WTC11 (cell line): ENCODE data around the gene CEP44. TPM values are rescaled to one million over a fixed set of nuclear protein-coding genes. Genes with fewer than 3 reads are reported as not detected.

ENCODE experiments used
- ATAC-seq: fragments of 200-7000 bp; cut with Tn5 transposase; 2 replicates; pipeline ENCODE4 v1.10.0; 2021; ENCODE audit warnings: mild to moderate bottlenecking, moderate library complexity
- CTCF ChIA-PET: fragments of 300-600 bp; sonication (Branson Sonifier 250); formaldehyde crosslinking; loops from one replicate; lab custom pipeline; 2021; ENCODE audit warnings: antibody characterized with exemption; lab: Charles Lee
- POLR2A ChIA-PET: fragments of 350-600 bp; sonication (Branson Sonifier 250); formaldehyde crosslinking; loops from one replicate; lab custom pipeline; 2021; ENCODE audit warnings: antibody characterized with exemption; lab: Charles Lee
- DNase-seq: peaks from one replicate; pipeline ENCODE4 v3.0.0; 2021; ENCODE audit warnings: low spot score
- H3K27ac Mint-ChIP-seq: 2 replicates; pipeline ENCODE4 v1.8.0; 2021; ENCODE audit warnings: mixed read lengths
- H3K27me3 Mint-ChIP-seq: 2 replicates; pipeline ENCODE4 v1.8.0; 2021; ENCODE audit warnings: low read depth, mild to moderate bottlenecking, moderate library complexity, mixed read lengths
- H3K36me3 Mint-ChIP-seq: 2 replicates; pipeline ENCODE4 v1.8.0; 2021; ENCODE audit warnings: mixed read lengths
- H3K4me1 Mint-ChIP-seq: 2 replicates; pipeline ENCODE4 v1.8.0; 2022; ENCODE audit warnings: mixed read lengths
- H3K4me3 Mint-ChIP-seq: 2 replicates; pipeline ENCODE4 v1.8.0; 2021; ENCODE audit warnings: mild to moderate bottlenecking, moderate library complexity, mixed read lengths
- H3K9me3 Mint-ChIP-seq: 2 replicates; pipeline ENCODE4 v1.8.0; 2021; ENCODE audit warnings: mixed read lengths
- AFF4 ChIP-seq: sonication (generic); formaldehyde crosslinking; IDR thresholded peaks from 2 replicates; pipeline ENCODE4 v1.8.1; 2023; ENCODE audit warnings: mild to moderate bottlenecking, missing genetic modification reagents, borderline replicate concordance
- ATF1 ChIP-seq: sonication (generic); formaldehyde crosslinking; IDR thresholded peaks from 2 replicates; pipeline ENCODE4 v1.8.1; 2023; ENCODE audit warnings: mild to moderate bottlenecking, moderate library complexity, missing genetic modification reagents
- E2F1 ChIP-seq: sonication (generic); formaldehyde crosslinking; IDR thresholded peaks from 2 replicates; pipeline ENCODE4 v1.8.0; 2022; ENCODE audit warnings: mild to moderate bottlenecking, missing genetic modification reagents
- E2F5 ChIP-seq: sonication (generic); formaldehyde crosslinking; IDR thresholded peaks from 2 replicates; pipeline ENCODE4 v1.8.1; 2022; ENCODE audit warnings: mild to moderate bottlenecking, moderate library complexity, missing genetic modification reagents
- ERG ChIP-seq: fragments of 250-450 bp; sonication (Bioruptor Pico); IDR thresholded peaks from 2 replicates; pipeline ENCODE4 v1.8.0; 2021; ENCODE audit warnings: mild to moderate bottlenecking
- FOXJ3 ChIP-seq: sonication (generic); formaldehyde crosslinking; IDR thresholded peaks from 2 replicates; pipeline ENCODE4 v1.9.0; 2021; ENCODE audit warnings: missing genetic modification reagents, mild to moderate bottlenecking, borderline replicate concordance
- HMGA2 ChIP-seq: fragments of 250-450 bp; sonication (Bioruptor Pico); IDR thresholded peaks from 2 replicates; pipeline ENCODE4 v1.4.0; 2021; ENCODE audit warnings: mild to moderate bottlenecking, moderate library complexity
- NFYB ChIP-seq: sonication (generic); formaldehyde crosslinking; conservative IDR thresholded peaks from 2 replicates; pipeline ENCODE4 v1.8.0; 2022; ENCODE audit warnings: low read depth, missing genetic modification reagents
- OVOL2 ChIP-seq: fragments of 250-450 bp; sonication (Bioruptor Pico); IDR thresholded peaks from 2 replicates; pipeline ENCODE4 v1.9.0; 2021; ENCODE audit warnings: mild to moderate bottlenecking, borderline replicate concordance
- RELA ChIP-seq: sonication (generic); formaldehyde crosslinking; IDR thresholded peaks from 2 replicates; pipeline ENCODE4 v1.8.1; 2022; ENCODE audit warnings: missing genetic modification reagents, mild to moderate bottlenecking, borderline replicate concordance
- RORB ChIP-seq: fragments of 250-450 bp; sonication (Bioruptor Pico); IDR thresholded peaks from 2 replicates; pipeline ENCODE4 v1.9.0; 2021; ENCODE audit warnings: mild to moderate bottlenecking
- SMAD3 ChIP-seq: sonication (generic); formaldehyde crosslinking; IDR thresholded peaks from 2 replicates; pipeline ENCODE4 v1.8.0; 2022; ENCODE audit warnings: missing genetic modification reagents, mild to moderate bottlenecking, borderline replicate concordance
- SP1 ChIP-seq: sonication (generic); formaldehyde crosslinking; conservative IDR thresholded peaks from 2 replicates; pipeline ENCODE4 v1.8.1; 2022; ENCODE audit warnings: missing genetic modification reagents
- USF1 ChIP-seq: sonication (generic); formaldehyde crosslinking; IDR thresholded peaks from 2 replicates; pipeline ENCODE4 v1.8.0; 2022; ENCODE audit warnings: mild to moderate bottlenecking, missing genetic modification reagents
- ZMAT4 ChIP-seq: fragments of 250-450 bp; sonication (Bioruptor Pico); IDR thresholded peaks from 2 replicates; pipeline ENCODE4 v1.9.0; 2021; ENCODE audit warnings: mild to moderate bottlenecking
- ZNF121 ChIP-seq: sonication (generic); formaldehyde crosslinking; IDR thresholded peaks from 2 replicates; pipeline ENCODE4 v1.8.0; 2023; ENCODE audit warnings: missing genetic modification reagents
- ZNF138 ChIP-seq: sonication (generic); formaldehyde crosslinking; conservative IDR thresholded peaks from 2 replicates; pipeline ENCODE4 v1.8.1; 2022; ENCODE audit warnings: mild to moderate bottlenecking, moderate library complexity, missing genetic modification reagents
- ZNF512 ChIP-seq: sonication (generic); formaldehyde crosslinking; IDR thresholded peaks from 2 replicates; pipeline ENCODE4 v1.8.1; 2022; ENCODE audit warnings: missing genetic modification reagents, borderline replicate concordance
- total RNA-seq: library from RNA; stranded (reverse); gene quantifications from 3 replicates; pipeline ENCODE4 v1.2.3, GENCODE V29; 2021
- TF ChIP-seq, protein P1 (sequence below): sonication (generic); formaldehyde crosslinking; IDR thresholded peaks from 2 replicates; pipeline ENCODE4 v1.8.1; 2022; ENCODE audit warnings: low read depth, mild to moderate bottlenecking, moderate library complexity, missing genetic modification reagents, borderline replicate concordance

CEP44 gene
- total RNA-seq, 1 experiment from 2014 or later = 17.9 TPM

GRCh38 chr4:174340714-174341113, 57.0 kb downstream of the CEP44 start:
- Mint-ChIP-seq H3K36me3 (no peaks in the 10 kb centered on the region), H3K27me3 (no peaks in the 10 kb centered on the region; the same call in 1 of the 2 replicates), H3K4me3 (no peak overlapping the region), H3K9me3 (no peaks in the 10 kb centered on the region; the same call in 1 of the 2 replicates), H3K4me1 (0 out of 2 replicates have a peak, but pooled peaks cover 2% of the 10 kb centered on the region), H3K27ac (no peak overlapping the region)
- DNase-seq (no peak), ATAC-seq (no peak)
- POLR2A ChIA-PET = no interaction called here
- CTCF ChIA-PET = no interaction called here
- TF ChIP-seq RORB (CRISPR knock-in tag) = no peak
- TF ChIP-seq ZMAT4 (CRISPR knock-in tag) = no peak
- no peak for TF ChIP-seq SMAD3 (CRISPR knock-in tag)
- TF ChIP-seq ZNF121 (CRISPR knock-in tag) = no peak
- TF ChIP-seq HMGA2 = no peak
- no peak for TF ChIP-seq OVOL2 (CRISPR knock-in tag)
- TF ChIP-seq E2F1 (CRISPR knock-in tag) = no peak
- no peak for TF ChIP-seq ATF1 (CRISPR knock-in tag)
- TF ChIP-seq NFYB (CRISPR knock-in tag) = no peak
- TF ChIP-seq, protein P1, sequence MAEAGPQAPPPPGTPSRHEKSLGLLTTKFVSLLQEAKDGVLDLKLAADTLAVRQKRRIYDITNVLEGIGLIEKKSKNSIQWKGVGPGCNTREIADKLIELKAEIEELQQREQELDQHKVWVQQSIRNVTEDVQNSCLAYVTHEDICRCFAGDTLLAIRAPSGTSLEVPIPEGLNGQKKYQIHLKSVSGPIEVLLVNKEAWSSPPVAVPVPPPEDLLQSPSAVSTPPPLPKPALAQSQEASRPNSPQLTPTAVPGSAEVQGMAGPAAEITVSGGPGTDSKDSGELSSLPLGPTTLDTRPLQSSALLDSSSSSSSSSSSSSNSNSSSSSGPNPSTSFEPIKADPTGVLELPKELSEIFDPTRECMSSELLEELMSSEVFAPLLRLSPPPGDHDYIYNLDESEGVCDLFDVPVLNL (CRISPR knock-in tag) = no peak
- TF ChIP-seq USF1 (CRISPR knock-in tag) = no peak
- TF ChIP-seq FOXJ3 = no peak
- no peak for TF ChIP-seq ZNF512 (CRISPR knock-in tag)
- TF ChIP-seq, all 79 proteins: peak for 0

DNA sequence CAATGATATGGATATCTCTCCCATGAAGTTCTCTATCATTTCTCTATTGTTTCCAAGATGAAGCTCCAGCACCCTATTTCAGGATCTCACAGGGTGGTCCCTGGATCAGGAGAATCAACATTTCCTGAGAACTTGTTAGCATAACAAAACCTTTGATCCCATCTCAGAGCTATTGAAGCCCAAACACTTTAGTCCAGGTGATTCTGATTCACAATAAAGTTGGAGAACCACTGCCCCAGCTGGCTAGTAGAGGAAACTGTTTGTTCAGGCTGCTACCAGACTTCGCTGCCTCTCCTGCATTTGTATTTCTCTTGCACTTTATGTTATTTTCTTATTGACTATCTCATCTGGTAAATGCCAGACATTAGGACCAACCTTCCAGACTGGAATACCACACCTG, 65.4 kb downstream of the CEP44 start:
- ATAC-seq (peak; percentile 68), DNase-seq (no peak)
- TF ChIP-seq OVOL2 (CRISPR knock-in tag) (no peak), ZNF138 (CRISPR knock-in tag) (no peak), RELA (no peak), ERG (CRISPR knock-in tag) (no peak), AFF4 (no peak), SP1 (CRISPR knock-in tag) (no peak), E2F5 (CRISPR knock-in tag) (no peak)
- ChIA-PET POLR2A (no interaction called here), CTCF (interaction anchor here (0.6 kb wide), 1 partner anchor 300 kb away, joined by 3 read pairs; no protein-coding TSS in a partner anchor)
- Mint-ChIP-seq H3K9me3 (peaks cover 28% of the 10 kb centered on the region), H3K4me1 (peaks cover 17% of the 10 kb centered on the region), H3K36me3 (peaks cover 20% of the 10 kb centered on the region), H3K4me3 (no peak overlapping the region), H3K27ac (no peak overlapping the region), H3K27me3 (peaks cover 2% of the 10 kb centered on the region; the same call in 1 of the 2 replicates)
